ENCODE measurements around the gene ATP6V1C2.

The ATP6V1C2 gene

GRCh38 chr2:10832203-10832936 is 110.9 kb downstream of the ATP6V1C2 start:
- Histone ChIP-seq H3K4me2 (ENCODE audit: low read length) (no peak overlapping the region), H3K9me3 (ENCODE audit: low read length) (no peaks in the 10 kb centered on the region), H3K9me2 (ENCODE audit: low read depth, low read length) (no peaks in the 10 kb centered on the region), H3K27ac (ENCODE audit: low read depth, low read length, poor library complexity, severe bottlenecking) (no peak overlapping the region), H3K36me3 (ENCODE audit: insufficient read depth, low read length) (no peaks in the 10 kb centered on the region), H2AFZ (ENCODE audit: low read length) (no peak overlapping the region), H3F3A (ENCODE audit: insufficient read depth, low read length) (no peaks in the 10 kb centered on the region), H3K79me2 (ENCODE audit: insufficient read depth, low read length) (no peaks in the 10 kb centered on the region), H3K9ac (ENCODE audit: low read length) (no peak overlapping the region), H3K4me3 (ENCODE audit: low read depth, low read length, poor library complexity, severe bottlenecking) (no peak overlapping the region), H3K27me3 (ENCODE audit: insufficient read depth, low read length) (no peaks in the 10 kb centered on the region; the same call in none of the 2 replicates), H4K20me1 (ENCODE audit: insufficient read depth, low read length) (no peaks in the 10 kb centered on the region), H3K4me1 (ENCODE audit: insufficient read depth, low read length, severe bottlenecking) (no peaks in the 10 kb centered on the region)
- TF ChIP-seq EZH2 (IDR thresholded peaks at IDR 0.05; ENCODE audit: borderline replicate concordance, low read length), result no peak
- peak; percentile 96 for TF ChIP-seq CTCF (IDR thresholded peaks at IDR 0.05; ENCODE audit: low read length)

GRCh38 chr2:10833021-10833420 is 111.6 kb downstream of the ATP6V1C2 start:
- no peak for TF ChIP-seq CTCF (IDR thresholded peaks at IDR 0.05; ENCODE audit: low read length)
- TF ChIP-seq EZH2 (IDR thresholded peaks at IDR 0.05; ENCODE audit: borderline replicate concordance, low read length), result no peak
- Histone ChIP-seq H2AFZ (ENCODE audit: low read length) (no peak overlapping the region), H3K9me3 (ENCODE audit: low read length) (no peaks in the 10 kb centered on the region), H3K4me2 (ENCODE audit: low read length) (no peak overlapping the region), H3K4me1 (ENCODE audit: insufficient read depth, low read length, severe bottlenecking) (no peaks in the 10 kb centered on the region), H3K27ac (ENCODE audit: low read depth, low read length, poor library complexity, severe bottlenecking) (no peak overlapping the region), H3K79me2 (ENCODE audit: insufficient read depth, low read length) (no peaks in the 10 kb centered on the region), H4K20me1 (ENCODE audit: insufficient read depth, low read length) (no peaks in the 10 kb centered on the region), H3K9me2 (ENCODE audit: low read depth, low read length) (no peaks in the 10 kb centered on the region), H3F3A (ENCODE audit: insufficient read depth, low read length) (no peaks in the 10 kb centered on the region), H3K9ac (ENCODE audit: low read length) (no peak overlapping the region), H3K36me3 (ENCODE audit: insufficient read depth, low read length) (no peaks in the 10 kb centered on the region), H3K4me3 (ENCODE audit: low read depth, low read length, poor library complexity, severe bottlenecking) (no peak overlapping the region), H3K27me3 (ENCODE audit: insufficient read depth, low read length) (no peaks in the 10 kb centered on the region; the same call in none of the 2 replicates)

GRCh38 chr2:10834068-10834655 is 112.7 kb downstream of the ATP6V1C2 start:
- TF ChIP-seq CTCF (IDR thresholded peaks at IDR 0.05; ENCODE audit: low read length), result no peak
- no peak for TF ChIP-seq EZH2 (IDR thresholded peaks at IDR 0.05; ENCODE audit: borderline replicate concordance, low read length)
- no peaks in the 10 kb centered on the region for H3K79me2 ChIP-seq (ENCODE audit: insufficient read depth, low read length)
- no peaks in the 10 kb centered on the region for H3K36me3 ChIP-seq (ENCODE audit: insufficient read depth, low read length)
- no peak overlapping the region for H2AFZ ChIP-seq (ENCODE audit: low read length)
- H3K9me3 ChIP-seq (ENCODE audit: low read length), result no peaks in the 10 kb centered on the region
- no peaks in the 10 kb centered on the region for H3K4me1 ChIP-seq (ENCODE audit: insufficient read depth, low read length, severe bottlenecking)
- no peak overlapping the region for H3K4me3 ChIP-seq (ENCODE audit: low read depth, low read length, poor library complexity, severe bottlenecking)
- H4K20me1 ChIP-seq (ENCODE audit: insufficient read depth, low read length), result no peaks in the 10 kb centered on the region
- H3K4me2 ChIP-seq (ENCODE audit: low read length), result no peak overlapping the region
- H3F3A ChIP-seq (ENCODE audit: insufficient read depth, low read length), result no peaks in the 10 kb centered on the region
- no peak overlapping the region for H3K27ac ChIP-seq (ENCODE audit: low read depth, low read length, poor library complexity, severe bottlenecking)
- no peaks in the 10 kb centered on the region for H3K9me2 ChIP-seq (ENCODE audit: low read depth, low read length)
- H3K27me3 ChIP-seq (ENCODE audit: insufficient read depth, low read length), result no peaks in the 10 kb centered on the region; the same call in 1 of the 2 replicates
- no peak overlapping the region for H3K9ac ChIP-seq (ENCODE audit: low read length)
